Stimulated activated CD8-positive, alpha-beta memory T cell treated with anti-CD3 and anti-CD28 coated beads, Interleukin-15, amount 100 ng/mL, for 48 hours (primary cell): Measurements from ENCODE around the gene ITGAD.

ENCODE experiments used
- DNase-seq, 2 donors: peaks; one replicate each; pipeline ENCODE4 v3.0.0-alpha.2; 2020; ENCODE audit warnings: low read depth in 2 of 2

Gene ITGAD

GRCh38 chr16:31365131-31365865 lies 27.8 kb upstream of the ITGAD start:
- DNase-seq, result no peak

- DNase-seq, result no peak
Measured at GRCh38 chr16:31367853-31368252, 25.3 kb upstream of the ITGAD start.

- no peak for DNase-seq
Measured at GRCh38 chr16:31371008-31371407, 22.1 kb upstream of the ITGAD start.

- DNase-seq, result no peak
Measured at GRCh38 chr16:31371619-31372484, 21.3 kb upstream of the ITGAD start.

GRCh38 chr16:31373235-31373634 lies 19.9 kb upstream of the ITGAD start:
- DNase-seq, result no peak

- DNase-seq, result no peak
Measured at GRCh38 chr16:31375231-31375630, 17.9 kb upstream of the ITGAD start.

GRCh38 chr16:31376705-31377104 lies 16.4 kb upstream of the ITGAD start:
- DNase-seq, result no peak

GRCh38 chr16:31377210-31377903 lies 15.8 kb upstream of the ITGAD start:
- no peak for DNase-seq

GRCh38 chr16:31380201-31380600 lies 12.9 kb upstream of the ITGAD start:
- DNase-seq, result no peak

GRCh38 chr16:31382485-31383161 lies 10.5 kb upstream of the ITGAD start:
- DNase-seq, result peak; percentile 47 to 50

GRCh38 chr16:31385680-31386079 lies 7.5 kb upstream of the ITGAD start:
- DNase-seq, result no peak

GRCh38 chr16:31386157-31386984 lies 6.8 kb upstream of the ITGAD start:
- DNase-seq, result no peak

GRCh38 chr16:31388535-31388934 lies 4.6 kb upstream of the ITGAD start:
- no peak for DNase-seq

- no peak for DNase-seq
Measured at GRCh38 chr16:31390504-31391041, 2.6 kb upstream of the ITGAD start.

GRCh38 chr16:31395647-31396046 lies 2.5 kb downstream of the ITGAD start:
- no peak for DNase-seq

- DNase-seq, result no peak
Measured at GRCh38 chr16:31397096-31397660, 4.0 kb downstream of the ITGAD start.

- DNase-seq, result no peak
Measured at GRCh38 chr16:31397701-31398100, 4.6 kb downstream of the ITGAD start.

GRCh38 chr16:31400191-31400590 lies 7.1 kb downstream of the ITGAD start:
- DNase-seq, result no peak

- DNase-seq, result no peak
Measured at GRCh38 chr16:31401436-31401835, 8.3 kb downstream of the ITGAD start.

GRCh38 chr16:31402687-31403086 lies 9.6 kb downstream of the ITGAD start:
- DNase-seq, result no peak
